Adrenal gland (tissue), 5 donors: ENCODE data around the gene STARD13.

ENCODE experiments used
- CTCF ChIP-seq, 6 experiments: fragments of 450-650 bp in 4 of 6; fragments of 200-600 bp in 2 of 6; sonication (generic) in 1 of 6; IDR thresholded peaks; 1 replicate in 5 of 6; 2 replicates in 1 of 6; pipeline versions ENCODE4 v1.5.1 to v1.8.0; 2016 to 2021; ENCODE audit warnings: antibody characterized with exemption in 6 of 6, mild to moderate bottlenecking in 2 of 6, moderate library complexity in 1 of 6
- POLR2A ChIP-seq, 2 donors: fragments of 450-650 bp; IDR thresholded peaks; one replicate each; pipeline ENCODE4 v1.6.1; 2017; ENCODE audit warnings: antibody characterized with exemption in 2 of 2, mild to moderate bottlenecking in 2 of 2, moderate library complexity in 1 of 2
- donor health status: DM: no; HTN: no; CAD: no.

GRCh38 chr13:33072282-33072681, 213.3 kb downstream of the STARD13 start:
- TF ChIP-seq CTCF (IDR thresholded peaks at IDR 0.05) (no peak), POLR2A (IDR thresholded peaks at IDR 0.05) (no peak)
